Chondrocyte (in vitro differentiated cells): Measurements from ENCODE around the gene ALDH3B1. TPM values are rescaled to one million over a fixed set of nuclear protein-coding genes. Genes with fewer than 3 reads are reported as not detected.
A peak's percentile ranks its signal among the peaks of the same experiment; 100 is the strongest.

ENCODE experiments used
- DNase-seq: peaks from one replicate; pipeline ENCODE4 v3.0.0; 2021; ENCODE audit warnings: mixed read lengths, low spot score
- H3K27ac Mint-ChIP-seq: one replicate; pipeline ENCODE4 v1.8.0; 2021; ENCODE audit warnings: mild to moderate bottlenecking, moderate library complexity, mixed read lengths; ENCODE audit not compliant: unreplicated experiment
- H3K27me3 Mint-ChIP-seq: 2 replicates; pipeline ENCODE4 v1.8.0; 2021; ENCODE audit warnings: low read depth, mixed read lengths
- H3K36me3 Mint-ChIP-seq: 2 replicates; pipeline ENCODE4 v1.8.0; 2021; ENCODE audit warnings: low read depth, mixed read lengths
- H3K4me1 Mint-ChIP-seq: 2 replicates; pipeline ENCODE4 v1.8.0; 2021; ENCODE audit warnings: low read depth, mild to moderate bottlenecking, mixed read lengths
- H3K4me3 Mint-ChIP-seq: one replicate; pipeline ENCODE4 v1.8.0; 2021; ENCODE audit warnings: mild to moderate bottlenecking, moderate library complexity, mixed read lengths; ENCODE audit not compliant: unreplicated experiment
- H3K9me3 Mint-ChIP-seq: 2 replicates; pipeline ENCODE4 v1.8.0; 2021; ENCODE audit warnings: low read depth, mixed read lengths
- total RNA-seq: library from RNA; stranded (reverse); gene quantifications from 3 replicates; pipeline ENCODE4 v1.2.1, GENCODE V29; 2021
- TF ChIP-seq, protein P1 (sequence below): fragments of 200-600 bp; sonication (generic); IDR thresholded peaks from 2 replicates; pipeline ENCODE4 v1.5.0; 2021; ENCODE audit warnings: antibody characterized with exemption, mild to moderate bottlenecking, moderate library complexity

The ALDH3B1 gene
- total RNA-seq, 1 donor from 2014 or later, result 13.1 TPM

DNA sequence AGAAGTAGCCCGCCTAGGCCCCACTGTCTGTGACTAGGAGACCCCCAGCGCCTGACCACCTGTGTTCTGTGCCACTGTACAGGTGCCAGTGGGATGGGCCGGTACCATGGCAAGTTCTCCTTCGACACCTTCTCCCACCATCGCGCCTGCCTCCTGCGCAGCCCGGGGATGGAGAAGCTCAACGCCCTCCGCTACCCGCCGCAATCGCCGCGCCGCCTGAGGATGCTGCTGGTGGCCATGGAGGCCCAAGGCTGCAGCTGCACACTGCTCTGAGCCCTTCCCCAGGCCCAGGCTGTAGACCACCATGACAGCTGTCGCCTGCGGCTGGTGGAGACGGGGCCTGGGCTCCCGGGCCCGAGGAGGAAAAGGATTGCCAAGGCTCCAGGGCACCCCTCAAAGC is 17.5 kb downstream of the ALDH3B1 start:
- Mint-ChIP-seq H3K9me3 (peaks cover 10% of the 10 kb centered on the region), H3K4me1 (peaks cover 55% of the 10 kb centered on the region), H3K36me3 (peaks cover 13% of the 10 kb centered on the region), H3K4me3 (peak overlapping the region; percentile 63), H3K27ac (peak overlapping the region; percentile 95), H3K27me3 (no peaks in the 10 kb centered on the region)
- TF ChIP-seq, protein P1, sequence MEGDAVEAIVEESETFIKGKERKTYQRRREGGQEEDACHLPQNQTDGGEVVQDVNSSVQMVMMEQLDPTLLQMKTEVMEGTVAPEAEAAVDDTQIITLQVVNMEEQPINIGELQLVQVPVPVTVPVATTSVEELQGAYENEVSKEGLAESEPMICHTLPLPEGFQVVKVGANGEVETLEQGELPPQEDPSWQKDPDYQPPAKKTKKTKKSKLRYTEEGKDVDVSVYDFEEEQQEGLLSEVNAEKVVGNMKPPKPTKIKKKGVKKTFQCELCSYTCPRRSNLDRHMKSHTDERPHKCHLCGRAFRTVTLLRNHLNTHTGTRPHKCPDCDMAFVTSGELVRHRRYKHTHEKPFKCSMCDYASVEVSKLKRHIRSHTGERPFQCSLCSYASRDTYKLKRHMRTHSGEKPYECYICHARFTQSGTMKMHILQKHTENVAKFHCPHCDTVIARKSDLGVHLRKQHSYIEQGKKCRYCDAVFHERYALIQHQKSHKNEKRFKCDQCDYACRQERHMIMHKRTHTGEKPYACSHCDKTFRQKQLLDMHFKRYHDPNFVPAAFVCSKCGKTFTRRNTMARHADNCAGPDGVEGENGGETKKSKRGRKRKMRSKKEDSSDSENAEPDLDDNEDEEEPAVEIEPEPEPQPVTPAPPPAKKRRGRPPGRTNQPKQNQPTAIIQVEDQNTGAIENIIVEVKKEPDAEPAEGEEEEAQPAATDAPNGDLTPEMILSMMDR, result no peak
- no peak for DNase-seq

DNA sequence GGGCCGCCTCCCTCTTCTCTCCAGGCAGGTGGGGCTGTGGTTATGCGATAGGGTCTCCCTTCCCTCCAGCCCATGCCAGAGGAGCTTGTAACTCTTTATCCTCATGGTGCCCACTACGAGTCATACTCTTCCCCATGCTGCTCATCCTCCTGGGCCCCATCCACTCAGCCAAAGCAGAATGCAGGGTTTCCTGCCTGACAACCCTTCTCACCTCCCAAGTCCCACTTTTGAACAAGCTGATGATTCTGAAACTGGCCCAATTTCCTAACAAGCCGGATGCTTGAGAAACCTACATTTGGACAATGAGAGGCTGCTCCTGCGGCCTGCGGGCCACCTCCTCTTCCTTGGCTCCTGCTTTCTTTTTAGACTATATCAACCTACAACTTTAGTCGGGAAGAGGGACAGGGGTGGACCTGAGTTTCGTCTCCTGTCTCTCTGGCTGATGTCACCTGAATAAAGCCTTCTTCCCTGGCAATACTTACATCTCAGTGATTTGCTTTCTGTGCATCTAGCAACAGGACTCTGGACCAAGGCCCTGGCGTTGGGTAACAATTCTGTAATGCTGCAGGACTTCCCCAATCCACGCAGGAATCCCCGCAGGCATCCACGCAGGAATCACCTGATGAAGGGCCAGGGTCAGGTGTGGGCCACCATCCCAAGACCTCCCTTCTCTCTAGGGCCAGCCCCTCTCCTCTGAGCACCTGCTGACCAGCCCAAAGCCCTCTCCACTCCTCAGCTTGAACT is 18.8 kb downstream of the ALDH3B1 start:
- DNase-seq, result no peak
- Mint-ChIP-seq H3K4me3 (peak overlapping the region; percentile 97), H3K4me1 (peaks cover 55% of the 10 kb centered on the region), H3K27me3 (no peaks in the 10 kb centered on the region), H3K27ac (peak overlapping the region; percentile 96), H3K9me3 (peaks cover 10% of the 10 kb centered on the region), H3K36me3 (peaks cover 15% of the 10 kb centered on the region)
- TF ChIP-seq, protein P1, result no peak

DNA sequence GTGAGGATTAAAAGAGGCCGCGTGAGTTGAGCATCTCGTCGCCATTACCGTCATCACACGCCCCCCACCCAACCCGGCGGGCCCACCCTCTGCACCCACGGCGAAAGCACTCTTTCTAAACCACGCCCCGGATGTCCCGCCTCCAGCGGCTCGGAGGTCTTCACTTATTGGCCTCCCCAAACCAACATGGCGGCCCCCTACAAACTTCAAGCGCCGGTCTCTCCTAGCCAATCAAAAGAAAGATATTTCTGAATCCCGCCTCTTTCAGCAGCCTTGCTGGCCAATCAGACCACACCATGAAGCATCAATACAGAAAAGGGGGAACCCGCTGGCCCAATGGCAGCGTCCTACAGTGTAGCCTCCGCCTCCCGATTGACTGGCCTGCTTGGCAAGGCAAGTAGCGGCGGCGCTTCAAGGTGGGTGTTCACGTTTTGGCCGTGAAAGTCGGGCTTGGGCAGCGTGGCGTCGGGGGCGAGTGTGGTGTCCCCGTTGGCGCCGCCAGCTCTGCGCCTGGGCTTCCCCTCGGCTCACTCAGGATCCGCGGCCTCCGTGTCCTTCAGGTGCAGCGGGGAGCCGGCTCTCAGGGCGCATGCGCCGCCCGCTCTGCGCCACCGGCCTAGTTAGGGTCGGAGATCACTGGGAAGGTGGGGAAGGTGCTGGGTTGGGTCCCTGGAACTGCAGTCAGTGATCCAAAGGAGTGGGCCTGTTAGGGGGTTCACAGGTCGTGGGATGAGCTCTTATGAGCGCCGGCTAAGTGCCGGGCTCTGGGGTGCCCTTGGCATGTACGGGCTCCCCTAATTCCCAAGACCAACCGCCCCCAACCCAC is 20.4 kb downstream of the ALDH3B1 start, which contains the start of gene NDUFS8:
TSS of gene NDUFS8 (plus strand) at position 364 of the 826 bp plus-strand sequence. CDS start 1,471 bp downstream, outside the sequence.
- H3K36me3 Mint-ChIP-seq, result peaks cover 8% of the 10 kb centered on the region
- TF ChIP-seq, protein P1, result no peak
- peak within 1 kb of the TSS; percentile 96 for H3K27ac Mint-ChIP-seq
- H3K9me3 Mint-ChIP-seq, result peaks cover 2% of the 10 kb centered on the region
- DNase-seq, result no peak
- peaks cover 55% of the 10 kb centered on the region for H3K4me1 Mint-ChIP-seq
- H3K27me3 Mint-ChIP-seq, result no peaks in the 10 kb centered on the region
- H3K4me3 Mint-ChIP-seq, result peak within 1 kb of the TSS; percentile 97

DNA sequence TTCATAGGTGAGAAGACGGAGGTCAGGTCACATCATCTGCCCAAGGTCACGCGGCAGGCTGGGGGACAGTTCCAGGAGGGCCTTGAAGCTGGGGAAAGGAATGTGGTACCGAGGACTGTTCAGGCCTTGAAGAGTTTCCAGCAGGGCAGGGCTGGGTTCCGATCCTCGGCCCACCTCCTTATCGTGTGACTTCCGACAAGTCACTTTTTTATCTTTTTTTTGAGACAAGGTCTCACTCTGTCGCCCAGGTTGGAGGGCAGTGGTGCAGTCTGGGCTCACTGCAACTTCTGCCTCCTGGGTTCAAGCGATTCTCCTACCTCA is 21.0 kb downstream of the ALDH3B1 start:
- peak overlapping the region; percentile 97 for H3K4me3 Mint-ChIP-seq
- H3K4me1 Mint-ChIP-seq, result peaks cover 53% of the 10 kb centered on the region
- DNase-seq, result no peak
- no peaks in the 10 kb centered on the region for H3K27me3 Mint-ChIP-seq
- H3K27ac Mint-ChIP-seq, result peak overlapping the region; percentile 96
- H3K36me3 Mint-ChIP-seq, result peaks cover 6% of the 10 kb centered on the region
- H3K9me3 Mint-ChIP-seq, result no peaks in the 10 kb centered on the region
- TF ChIP-seq, protein P1, result no peak

DNA sequence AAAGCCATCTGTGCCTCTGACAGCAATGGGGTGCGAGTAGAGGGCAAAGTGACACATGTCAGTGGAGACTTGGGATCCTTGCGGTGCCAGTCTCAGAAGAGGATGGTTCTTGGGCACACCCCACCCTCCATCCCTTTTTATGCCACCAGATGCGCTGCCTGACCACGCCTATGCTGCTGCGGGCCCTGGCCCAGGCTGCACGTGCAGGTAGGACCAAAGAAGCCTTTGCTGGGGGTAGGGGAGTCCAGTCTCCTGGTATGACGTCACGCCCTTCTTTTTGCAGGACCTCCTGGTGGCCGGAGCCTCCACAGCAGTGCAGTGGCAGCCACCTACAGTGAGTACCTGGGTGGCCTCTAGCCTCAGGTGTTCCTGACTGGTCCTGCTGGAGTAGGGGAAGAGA is 21.9 kb downstream of the ALDH3B1 start:
- peak overlapping the region; percentile 97 for H3K4me3 Mint-ChIP-seq
- peaks cover 45% of the 10 kb centered on the region for H3K4me1 Mint-ChIP-seq
- DNase-seq, result no peak
- TF ChIP-seq, protein P1, result no peak
- no peak overlapping the region for H3K27ac Mint-ChIP-seq
- no peaks in the 10 kb centered on the region for H3K27me3 Mint-ChIP-seq
- H3K36me3 Mint-ChIP-seq, result peaks cover 6% of the 10 kb centered on the region
- no peaks in the 10 kb centered on the region for H3K9me3 Mint-ChIP-seq
